Measurements from ENCODE around the gene ATAD3C.
"Not testable (repeated sequence)": the region's sequence is repeated elsewhere in the genome, so short reads cannot be mapped to it uniquely, and the experiment has no call there.

ATAD3C gene

DNA sequence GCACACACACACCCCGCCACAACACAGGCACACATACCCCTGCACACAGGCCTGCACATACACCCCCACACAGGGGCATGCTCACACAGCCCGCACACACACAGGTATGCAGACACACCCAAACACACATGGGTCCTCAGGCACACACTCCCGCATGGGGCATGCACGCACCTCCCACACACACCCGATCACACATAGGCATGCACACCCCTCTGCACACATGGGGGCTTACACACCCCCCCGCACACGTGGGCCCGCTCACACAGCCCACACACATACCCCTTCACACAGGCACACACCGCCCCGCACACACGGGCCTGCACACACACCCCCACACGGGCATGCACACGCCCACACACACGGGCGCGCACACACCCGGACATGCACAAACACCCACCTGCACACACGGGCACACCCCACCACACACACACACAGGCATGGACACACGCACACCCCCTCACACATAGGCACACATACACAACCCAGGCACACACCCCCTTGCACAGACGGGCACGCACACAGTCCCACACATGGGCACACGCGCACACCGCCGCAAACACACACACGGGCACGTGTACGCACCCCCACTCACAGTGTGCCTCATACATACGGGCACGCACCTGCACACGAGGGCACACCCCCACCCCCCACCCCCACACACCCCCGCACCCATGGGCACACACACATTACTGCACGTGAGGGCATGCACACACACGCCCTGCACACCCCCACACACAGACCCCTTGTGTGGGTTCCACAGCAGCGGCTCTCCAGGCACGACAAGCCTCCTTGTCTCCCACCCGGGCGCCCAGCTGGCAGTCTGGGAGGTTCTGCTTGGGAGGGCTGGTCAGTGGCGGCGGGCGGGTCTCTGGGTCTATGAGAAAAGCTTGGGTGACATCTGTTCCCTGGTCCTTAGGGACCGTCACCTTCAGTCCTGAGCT is 30.3 kb downstream of the ATAD3C start:
- no peak for DNase-seq

DNA sequence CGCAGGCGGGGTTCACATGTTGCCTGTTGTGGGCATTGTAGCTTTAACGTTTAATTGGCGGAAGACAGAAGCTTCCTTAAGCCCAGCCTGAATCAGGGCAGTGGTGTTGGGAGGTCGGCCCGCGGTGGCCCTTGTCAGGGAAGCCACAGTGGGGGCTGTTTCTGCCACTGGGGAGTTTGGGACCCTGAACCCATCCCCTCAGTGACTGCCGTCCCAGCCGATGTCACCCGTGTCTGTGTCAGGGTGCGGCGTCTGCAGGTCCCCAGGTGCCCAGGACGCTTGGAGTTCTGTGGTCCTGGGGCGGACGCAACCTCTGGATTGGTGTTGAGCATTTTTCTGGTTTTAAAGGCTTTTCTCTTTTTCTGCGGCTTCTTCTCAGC is 31.0 kb downstream of the ATAD3C start:
- not testable (repeated sequence) for DNase-seq

- DNase-seq, result not testable (repeated sequence)
Measured at GRCh38 chr1:1481811-1482210, 32.3 kb downstream of the ATAD3C start.

DNA sequence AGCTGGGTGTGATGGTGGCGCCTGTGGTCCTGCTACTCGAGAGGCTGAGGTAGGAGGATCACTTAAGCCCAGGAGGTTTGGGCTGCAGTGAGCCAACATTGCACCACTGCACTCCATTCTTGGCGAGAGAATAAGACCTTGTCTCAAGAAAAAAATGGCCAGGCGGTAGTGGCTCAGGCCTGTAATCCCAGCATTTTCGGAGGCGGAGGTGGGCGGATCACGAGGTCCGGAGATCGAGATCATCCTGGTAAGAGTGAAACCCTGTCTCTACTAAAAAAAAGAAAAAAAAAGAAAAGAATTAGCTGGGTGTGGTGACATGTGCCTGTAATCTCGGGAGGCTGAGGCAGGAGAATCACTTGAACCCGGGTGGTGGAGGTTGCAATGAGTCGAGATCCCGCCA is 33.4 kb downstream of the ATAD3C start:
- DNase-seq, result no peak

GRCh38 chr1:1483714-1484113 is 34.2 kb downstream of the ATAD3C start:
- DNase-seq, result no peak

DNA sequence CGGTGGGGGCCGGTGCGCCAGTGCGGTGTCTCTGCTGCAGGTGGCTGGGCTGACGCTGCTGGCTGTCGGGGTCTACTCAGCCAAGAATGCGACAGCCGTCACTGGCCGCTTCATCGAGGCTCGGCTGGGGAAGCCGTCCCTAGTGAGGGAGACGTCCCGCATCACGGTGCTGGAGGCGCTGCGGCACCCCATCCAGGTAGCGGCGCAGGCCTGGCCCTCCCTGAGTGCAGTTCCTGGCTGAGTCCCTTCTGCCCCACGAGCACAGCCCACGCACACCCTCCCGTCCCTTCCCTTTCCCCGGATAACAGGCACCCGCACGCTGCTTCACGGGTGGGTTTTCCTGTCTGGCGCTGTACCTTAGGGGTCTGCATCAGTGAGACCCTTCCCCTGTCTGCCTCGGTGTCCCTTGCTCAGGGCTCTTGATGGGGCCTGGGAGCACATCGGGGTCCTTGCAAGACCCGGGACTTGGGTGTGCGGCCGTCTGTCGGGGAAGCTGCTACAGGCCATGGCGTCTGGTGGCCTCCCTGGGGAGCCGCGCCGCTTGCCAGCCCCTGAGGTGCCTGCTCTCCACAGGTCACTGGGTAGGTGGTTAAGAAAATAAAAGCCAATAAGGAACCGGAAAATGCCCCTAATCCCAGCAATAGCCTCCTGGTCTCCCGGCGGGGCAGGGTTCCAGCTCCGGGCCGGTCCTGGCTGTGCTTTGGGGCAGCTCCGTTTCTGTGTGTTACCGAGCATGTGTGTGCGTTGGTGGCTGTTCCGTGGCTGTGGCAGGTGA is 35.7 kb downstream of the ATAD3C start:
- DNase-seq, result not testable (repeated sequence)

DNA sequence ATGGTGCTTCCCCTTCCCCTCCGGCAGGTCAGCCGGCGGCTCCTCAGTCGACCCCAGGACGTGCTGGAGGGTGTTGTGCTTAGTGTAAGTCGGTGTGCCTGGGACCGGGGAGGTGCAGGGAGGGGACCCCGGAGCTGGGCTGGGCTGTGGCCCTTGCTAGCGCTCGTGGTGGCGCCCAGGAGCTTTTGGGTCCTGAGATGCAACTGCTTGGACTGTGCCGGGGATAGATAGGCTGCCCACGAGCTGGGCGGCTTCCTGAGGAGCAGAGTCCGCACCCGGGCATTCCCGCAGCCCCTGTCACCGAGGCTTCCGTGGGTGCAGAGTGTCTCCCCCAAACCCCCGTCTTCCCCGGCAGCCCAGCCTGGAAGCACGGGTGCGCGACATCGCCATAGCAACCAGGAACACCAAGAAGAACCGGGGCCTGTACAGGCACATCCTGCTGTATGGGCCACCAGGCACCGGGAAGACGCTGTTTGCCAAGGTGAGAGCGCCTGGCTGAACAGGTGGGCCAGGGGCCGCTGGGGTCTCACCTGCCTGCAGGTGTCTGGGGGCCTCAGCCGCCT is 36.3 kb downstream of the ATAD3C start:
- not testable (repeated sequence) for DNase-seq

DNA sequence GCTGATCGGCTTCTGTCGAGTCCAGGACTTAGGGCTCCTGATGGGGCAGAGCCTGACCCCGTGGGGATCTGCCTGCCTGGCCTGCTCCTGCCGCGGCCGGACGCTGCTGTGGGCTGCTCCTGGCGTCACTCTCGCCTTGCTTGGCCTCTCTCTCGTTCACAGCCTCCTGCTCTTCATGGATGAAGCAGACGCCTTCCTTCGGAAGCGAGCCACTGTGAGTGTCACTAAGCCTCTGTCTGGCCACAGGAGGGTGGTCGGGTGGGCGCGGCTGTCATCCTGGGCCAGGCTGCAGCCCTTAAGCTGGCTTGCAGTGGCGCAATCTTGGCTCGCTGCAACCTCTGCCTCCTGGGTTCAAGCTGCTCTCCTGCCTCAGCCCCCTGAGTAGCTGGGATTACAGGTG is 38.2 kb downstream of the ATAD3C start:
- no peak for DNase-seq

GRCh38 chr1:1489231-1489630 is 39.7 kb downstream of the ATAD3C start:
- DNase-seq, result no peak

DNA sequence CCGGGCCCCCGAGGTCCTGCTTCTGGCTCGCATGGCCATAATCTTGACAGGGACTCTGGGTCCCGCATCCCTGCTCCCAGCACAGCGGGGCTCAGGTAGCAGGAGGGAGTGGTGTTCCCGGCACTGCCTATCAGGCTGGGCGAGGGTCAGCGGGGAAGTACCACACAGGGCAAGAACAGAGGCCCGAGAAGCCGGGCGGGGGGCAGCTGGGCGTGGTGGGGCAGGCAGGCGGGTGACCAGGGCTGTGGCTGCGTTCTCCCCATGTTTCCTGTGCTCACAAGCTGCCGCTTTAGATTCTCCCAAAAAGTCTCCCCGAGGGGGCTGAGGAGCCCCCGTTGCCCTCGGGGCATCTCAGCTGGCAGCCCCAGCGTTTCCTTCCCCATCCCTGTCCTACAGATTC is 40.4 kb downstream of the ATAD3C start:
- no peak for DNase-seq

DNA sequence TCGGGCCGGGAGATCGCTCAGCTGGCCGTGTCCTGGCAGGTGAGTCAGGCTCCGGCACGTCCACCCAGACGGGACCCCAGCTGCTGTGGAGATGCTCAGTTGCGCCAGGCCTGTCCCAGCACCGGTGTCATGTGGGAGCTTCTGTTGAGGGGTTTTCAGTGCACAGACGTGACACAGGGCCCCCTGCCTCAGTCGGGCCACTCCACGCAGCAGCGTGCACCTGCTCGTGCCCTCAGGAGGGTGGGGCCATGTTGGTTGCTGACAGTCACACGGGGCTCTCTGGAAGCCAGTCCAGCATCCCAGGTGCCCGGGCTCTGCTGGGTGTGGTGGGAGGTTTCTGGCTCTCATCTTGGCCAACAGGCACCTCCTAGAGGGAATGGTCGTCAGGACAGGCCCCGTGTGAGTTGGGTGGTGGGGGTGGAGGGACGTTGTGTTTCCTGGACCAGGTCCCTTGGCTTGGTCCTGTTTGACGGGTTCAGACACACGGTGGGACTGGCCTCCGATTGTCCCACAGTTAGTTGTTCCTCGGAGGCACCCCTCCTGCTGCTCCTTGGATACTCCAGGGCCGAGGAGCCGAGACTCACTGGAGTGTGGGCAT is 41.2 kb downstream of the ATAD3C start:
- DNase-seq, result no peak

DNA sequence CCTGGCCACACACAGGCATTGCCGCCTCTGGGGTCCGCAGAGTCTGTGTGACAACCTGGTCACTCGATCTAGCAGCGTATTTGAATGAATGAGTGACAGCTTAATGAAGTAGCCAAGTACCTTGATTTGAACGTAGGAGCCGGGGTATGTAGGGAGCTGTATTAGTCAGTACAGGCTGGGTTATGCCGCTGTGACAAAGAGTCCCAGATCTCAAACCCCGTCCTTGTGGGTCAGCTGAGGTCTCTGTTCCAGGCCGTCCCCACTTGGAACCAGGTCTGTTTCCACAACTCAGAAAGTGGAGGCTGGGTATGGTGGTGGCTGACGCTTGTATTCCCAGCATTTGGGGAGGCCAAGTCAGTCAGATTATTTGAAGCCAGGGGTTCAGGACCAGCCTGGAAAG is 42.1 kb downstream of the ATAD3C start:
- no peak for DNase-seq

- DNase-seq, result not testable (repeated sequence)
Measured at GRCh38 chr1:1494311-1494710, 44.8 kb downstream of the ATAD3C start.

GRCh38 chr1:1495461-1495975 is 46.0 kb downstream of the ATAD3C start:
- not testable (repeated sequence) for DNase-seq

DNA sequence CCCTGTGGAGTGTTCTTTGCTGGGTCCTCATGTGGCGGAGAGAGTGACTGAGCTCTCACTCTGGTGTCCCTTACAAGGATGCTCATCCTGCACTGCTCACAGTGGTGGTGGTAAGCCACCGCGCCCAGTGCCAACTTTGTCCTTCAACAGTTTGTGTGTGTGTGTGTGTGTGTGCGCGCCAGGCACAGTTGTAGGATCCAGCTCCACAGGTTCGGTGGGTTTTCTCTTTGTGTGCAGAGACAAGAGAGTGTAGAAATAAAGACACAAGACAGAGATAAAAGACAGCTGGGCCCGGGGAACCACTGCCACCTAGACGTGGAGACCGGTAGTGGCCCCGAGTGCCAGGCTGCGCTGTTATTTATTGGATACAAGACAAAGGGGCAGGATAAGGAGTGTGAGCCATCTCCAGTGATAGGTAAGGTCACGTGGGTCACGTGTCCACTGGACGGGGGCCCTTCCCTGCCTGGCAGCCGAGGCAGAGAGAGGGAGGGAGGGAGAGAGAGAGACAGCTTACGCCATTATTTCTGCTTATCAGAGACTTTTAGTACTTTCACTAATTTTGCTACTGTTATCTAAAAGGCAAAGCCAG is 55.4 kb downstream of the ATAD3C start:
- DNase-seq, result peak; percentile 31

DNA sequence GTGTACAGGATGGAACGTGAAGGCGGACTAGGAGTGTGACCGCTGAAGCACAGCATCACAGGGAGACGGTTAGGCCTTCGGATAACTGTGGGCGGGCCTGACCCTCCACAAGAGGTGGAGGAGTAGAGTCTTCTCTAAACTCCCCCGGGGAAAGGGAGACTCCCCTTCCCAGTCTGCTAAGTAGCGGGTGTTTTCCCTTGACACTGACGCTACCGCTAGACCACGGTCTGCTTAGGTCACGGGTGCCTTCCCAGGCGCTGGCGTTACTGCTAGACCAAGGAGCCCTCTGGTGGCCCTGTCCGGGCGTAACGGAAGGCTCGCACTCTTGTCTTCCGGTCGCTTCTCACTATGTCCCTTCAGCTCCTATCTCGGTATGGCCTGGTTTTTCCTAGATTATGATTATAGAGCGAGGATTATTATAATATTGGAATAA is 55.9 kb downstream of the ATAD3C start:
- not testable (repeated sequence) for DNase-seq

DNA sequence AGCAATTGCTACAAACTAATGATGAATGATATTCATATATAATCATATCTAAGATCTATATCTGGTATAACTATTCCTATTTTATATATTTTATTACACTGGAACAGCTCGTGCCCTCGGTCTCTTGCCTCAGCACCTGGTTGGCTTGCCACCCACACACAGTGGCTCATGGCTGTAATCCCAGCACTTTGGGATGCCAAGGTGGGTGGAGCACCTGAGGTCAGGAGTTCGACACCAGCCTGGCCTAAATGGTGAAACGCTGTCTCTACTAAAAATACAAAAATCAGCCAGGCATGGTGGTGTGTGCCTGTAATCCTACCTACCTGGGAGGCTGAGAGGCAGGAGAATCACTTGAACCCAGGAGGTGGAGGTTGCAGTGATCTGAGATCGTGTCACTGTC is 56.3 kb downstream of the ATAD3C start:
- not testable (repeated sequence) for DNase-seq

DNA sequence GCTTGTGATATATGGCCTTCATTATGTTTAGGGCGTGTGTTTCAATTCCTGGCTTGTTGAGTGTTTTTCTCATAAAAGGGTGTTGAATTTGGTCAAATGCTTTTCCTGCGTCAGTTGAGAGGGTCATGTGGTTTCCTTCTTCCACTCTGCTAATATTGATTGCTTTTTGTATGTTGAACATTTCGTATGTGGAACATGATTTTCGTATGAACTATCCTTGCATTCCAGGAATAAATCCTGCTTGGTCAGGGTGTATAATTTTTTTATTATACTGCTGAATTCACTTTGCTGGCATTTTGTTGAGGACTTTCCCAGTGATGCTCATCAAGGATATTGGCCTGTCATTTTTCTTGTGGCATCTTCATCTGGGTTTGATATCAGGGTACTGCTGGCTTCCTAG is 57.8 kb downstream of the ATAD3C start:
- no peak for DNase-seq

GRCh38 chr1:1508775-1509464 is 59.4 kb downstream of the ATAD3C start:
- DNase-seq, result not testable (repeated sequence)

- DNase-seq, result not testable (repeated sequence)
Measured at GRCh38 chr1:1509465-1509850, 60.0 kb downstream of the ATAD3C start.

DNA sequence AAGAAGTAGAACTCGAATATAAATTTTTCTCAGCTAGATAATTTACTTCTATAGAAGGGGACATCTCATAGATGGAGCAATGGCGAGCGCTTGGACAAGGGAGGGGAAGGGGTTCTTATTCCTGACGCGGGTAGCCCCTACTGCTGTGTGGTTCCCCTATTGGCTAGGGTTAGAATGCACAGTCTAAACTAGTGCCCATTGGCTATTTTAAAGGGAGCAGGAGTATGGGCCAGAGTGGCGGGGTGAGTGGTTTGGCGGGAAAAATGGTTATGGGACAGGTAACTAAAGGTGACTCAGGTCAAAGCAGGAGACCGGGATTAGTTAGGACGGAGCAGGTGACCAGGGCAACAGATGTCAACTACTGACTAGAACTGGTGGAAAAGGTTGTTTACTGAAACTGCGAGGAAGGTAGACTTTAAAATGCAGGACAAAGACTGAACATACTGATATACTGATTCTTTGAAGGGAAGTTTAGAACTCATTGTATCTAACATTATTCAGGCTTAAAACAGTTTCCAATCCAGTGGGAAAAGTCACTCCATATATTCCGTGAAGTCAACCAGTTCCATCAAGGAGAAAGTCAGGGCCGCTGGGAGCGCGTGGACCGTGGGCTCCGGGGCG is 61.5 kb downstream of the ATAD3C start:
- no peak for DNase-seq
